GM12864 (cell line): ENCODE measurements around the gene TNFRSF25.
"Not testable (repeated sequence)": the region's sequence is repeated elsewhere in the genome, so short reads cannot be mapped to it uniquely, and the experiment has no call there.

Source experiments
- DNase-seq: peaks from one replicate; pipeline ENCODE4 v3.0.0-alpha.2; 2011; ENCODE audit warnings: low read depth
- H3K4me3 ChIP-seq: 2 replicates; pipeline ENCODE4 v1.5.1; 2011; ENCODE audit warnings: mild to moderate bottlenecking, low read depth, low read length, control low read depth
- CTCF ChIP-seq: IDR thresholded peaks from 2 replicates; pipeline ENCODE4 v1.5.1; 2011; ENCODE audit warnings: low read depth, mild to moderate bottlenecking, moderate library complexity, low read length, control low read depth, inconsistent platforms; ENCODE audit errors: missing control alignments

The TNFRSF25 gene

GRCh38 chr1:6437012-6437700 is 28.8 kb downstream of the TNFRSF25 start:
- TF ChIP-seq CTCF = peak; percentile 24
- DNase-seq, H3K4me3 ChIP-seq: not testable (repeated sequence)

GRCh38 chr1:6436277-6436676 is 29.7 kb downstream of the TNFRSF25 start:
- not testable (repeated sequence) for H3K4me3 ChIP-seq, DNase-seq

GRCh38 chr1:6435547-6435946 is 30.4 kb downstream of the TNFRSF25 start:
- no peak for TF ChIP-seq CTCF
- DNase-seq = no peak

GRCh38 chr1:6435129-6435528 is 30.8 kb downstream of the TNFRSF25 start:
- no peak overlapping the region for H3K4me3 ChIP-seq
- no peak for DNase-seq
- TF ChIP-seq CTCF = no peak

More at GRCh38 chr1:6435547-6435946, 30.4 kb downstream of the TNFRSF25 start:
- H3K4me3 ChIP-seq = no peak overlapping the region

GRCh38 chr1:6434186-6434585 is 31.8 kb downstream of the TNFRSF25 start:
- TF ChIP-seq CTCF = no peak

GRCh38 chr1:6431645-6432579 is 34.1 kb downstream of the TNFRSF25 start:
- not testable (repeated sequence) for H3K4me3 ChIP-seq, DNase-seq

More at GRCh38 chr1:6434186-6434585, 31.8 kb downstream of the TNFRSF25 start:
- H3K4me3 ChIP-seq = no peak overlapping the region
- DNase-seq = no peak

- DNase-seq = not testable (repeated sequence)
These were observed 36.1 kb downstream of the TNFRSF25 start for GRCh38 chr1:6429660-6430411.

GRCh38 chr1:6428453-6428852 is 37.5 kb downstream of the TNFRSF25 start:
- H3K4me3 ChIP-seq, DNase-seq: not testable (repeated sequence)

More at GRCh38 chr1:6429660-6430411, 36.1 kb downstream of the TNFRSF25 start:
- H3K4me3 ChIP-seq = not testable (repeated sequence)
